Neural progenitor cell (in vitro differentiated cells): ENCODE measurements around the gene SLC35B1. TPM values are rescaled to one million over a fixed set of nuclear protein-coding genes. Genes with fewer than 3 reads are reported as not detected.

Source experiments
- DNase-seq: peaks from one replicate; pipeline ENCODE4 v3.0.0-alpha.2; 2016; ENCODE audit warnings: low spot score
- H2AFZ ChIP-seq: fragments of 200-600 bp; sonication (generic); replicated peaks from 2 replicates; pipeline ENCODE4 v1.6.1; 2016; ENCODE audit warnings: antibody characterized with exemption
- H3F3A ChIP-seq: fragments of 200-600 bp; sonication (generic); 2 replicates; pipeline ENCODE4 v1.6.1; 2016; ENCODE audit warnings: antibody characterized with exemption, low read depth
- H3K27ac ChIP-seq: fragments of 200-600 bp; sonication (generic); 2 replicates; pipeline ENCODE4 v1.5.1; 2016; ENCODE audit warnings: mild to moderate bottlenecking
- H3K27me3 ChIP-seq: fragments of 200-600 bp; sonication (generic); 2 replicates; pipeline ENCODE4 v1.6.1; 2016; ENCODE audit warnings: mild to moderate bottlenecking, moderate library complexity
- H3K36me3 ChIP-seq: fragments of 200-600 bp; sonication (generic); 2 replicates; pipeline ENCODE4 v1.5.1; 2016
- H3K4me1 ChIP-seq: fragments of 200-600 bp; sonication (generic); 2 replicates; pipeline ENCODE4 v1.6.1; 2016; ENCODE audit warnings: mixed run types
- H3K4me2 ChIP-seq: fragments of 200-600 bp; sonication (generic); 2 replicates; pipeline ENCODE4 v1.6.1; 2016
- H3K4me3 ChIP-seq: fragments of 200-600 bp; sonication (generic); 2 replicates; pipeline ENCODE4 v1.5.1; 2016
- H3K79me2 ChIP-seq: fragments of 200-600 bp; sonication (generic); 2 replicates; pipeline ENCODE4 v1.6.1; 2016; ENCODE audit warnings: low read depth
- H3K9ac ChIP-seq: fragments of 200-600 bp; sonication (generic); 2 replicates; pipeline ENCODE4 v1.6.1; 2016
- H3K9me3 ChIP-seq: fragments of 200-600 bp; sonication (generic); 2 replicates; pipeline ENCODE4 v1.5.1; 2016; ENCODE audit warnings: low read depth
- H4K20me1 ChIP-seq: fragments of 200-600 bp; sonication (generic); 2 replicates; pipeline ENCODE4 v1.6.1; 2016; ENCODE audit warnings: low read depth
- H3K27ac Mint-ChIP-seq: 3 replicates; pipeline ENCODE4 v1.8.0; 2021; ENCODE audit warnings: mixed read lengths
- H3K27me3 Mint-ChIP-seq: 2 replicates; pipeline ENCODE4 v1.8.0; 2022; ENCODE audit warnings: low read depth, mild to moderate bottlenecking, inconsistent platforms, moderate library complexity, mixed read lengths; ENCODE audit not compliant: insufficient read depth
- H3K36me3 Mint-ChIP-seq: 3 replicates; pipeline ENCODE4 v1.8.0; 2021; ENCODE audit warnings: mixed read lengths
- H3K4me1 Mint-ChIP-seq: 3 replicates; pipeline ENCODE4 v1.8.0; 2021; ENCODE audit warnings: mixed read lengths
- H3K4me3 Mint-ChIP-seq: 3 replicates; pipeline ENCODE4 v1.8.0; 2021; ENCODE audit warnings: mild to moderate bottlenecking, moderate library complexity, mixed read lengths
- H3K9me3 Mint-ChIP-seq: 3 replicates; pipeline ENCODE4 v1.8.0; 2020; ENCODE audit warnings: mixed read lengths
- CTCF ChIP-seq: fragments of 200-600 bp; sonication (generic); IDR thresholded peaks from 2 replicates; pipeline ENCODE4 v1.5.1; 2017; ENCODE audit warnings: antibody characterized with exemption, mild to moderate bottlenecking
- EZH2 ChIP-seq: fragments of 200-600 bp; sonication (generic); IDR thresholded peaks from 2 replicates; pipeline ENCODE4 v1.6.1; 2017; ENCODE audit warnings: antibody characterized with exemption, mild to moderate bottlenecking, moderate library complexity
- EZH2phosphoT487 ChIP-seq: fragments of 200-600 bp; sonication (generic); IDR thresholded peaks from 2 replicates; pipeline ENCODE4 v1.6.1; 2017; ENCODE audit warnings: antibody characterized with exemption
- total RNA-seq: library from RNA; depleted of rRNA; stranded (reverse); fragments of >200 nt; gene quantifications from 2 replicates; pipeline ENCODE4 v1.2.3, GENCODE V29; 2015; ENCODE audit warnings: low replicate concordance

The SLC35B1 gene
- total RNA-seq, 1 donor from 2014 or later: 52.7 TPM

GRCh38 chr17:49680314-49680713 is 27.4 kb downstream of the SLC35B1 start:
- Mint-ChIP-seq H3K4me1 (peaks cover 20% of the 10 kb centered on the region), H3K36me3 (peaks cover under 1% of the 10 kb centered on the region), H3K4me3 (no peak overlapping the region), H3K9me3 (peaks cover 3% of the 10 kb centered on the region), H3K27me3 (peaks cover 8% of the 10 kb centered on the region), H3K27ac (no peak overlapping the region)
- Histone ChIP-seq H3K36me3 (no peaks in the 10 kb centered on the region), H3F3A (peaks cover 28% of the 10 kb centered on the region), H3K4me3 (no peak overlapping the region), H4K20me1 (peaks cover 9% of the 10 kb centered on the region), H3K9me3 (no peaks in the 10 kb centered on the region), H3K9ac (no peak overlapping the region), H3K27me3 (no peaks in the 10 kb centered on the region), H3K27ac (no peak overlapping the region), H3K79me2 (peaks cover 20% of the 10 kb centered on the region), H2AFZ (no peak overlapping the region), H3K4me1 (peaks cover 25% of the 10 kb centered on the region), H3K4me2 (no peak overlapping the region)
- TF ChIP-seq CTCF (no peak), EZH2phosphoT487 (no peak), EZH2 (no peak)
- DNase-seq: no peak

- H3K4me3 ChIP-seq: peak within 1 kb of the TSS; percentile 67
- H3K36me3 ChIP-seq: no peaks in the 10 kb centered on the region
- peaks cover 25% of the 10 kb centered on the region for H3K4me1 ChIP-seq
- peaks cover 28% of the 10 kb centered on the region for H3F3A ChIP-seq
- H3K27ac ChIP-seq: peak within 1 kb of the TSS; percentile 74
- H3K4me1 Mint-ChIP-seq: peaks cover 27% of the 10 kb centered on the region
- H3K36me3 Mint-ChIP-seq: peaks cover 8% of the 10 kb centered on the region
- peaks cover 9% of the 10 kb centered on the region for H4K20me1 ChIP-seq
- H3K79me2 ChIP-seq: peaks cover 41% of the 10 kb centered on the region
- peak within 1 kb of the TSS; percentile 93 for H3K4me2 ChIP-seq
- peak within 1 kb of the TSS; percentile 38 for H2AFZ ChIP-seq
- no peaks in the 10 kb centered on the region for H3K27me3 ChIP-seq
- H3K27me3 Mint-ChIP-seq: peaks cover 8% of the 10 kb centered on the region
- TF ChIP-seq EZH2: no peak
- peak within 1 kb of the TSS; percentile 93 for H3K27ac Mint-ChIP-seq
- H3K4me3 Mint-ChIP-seq: peak within 1 kb of the TSS; percentile 95
- peak within 1 kb of the TSS; percentile 53 for H3K9ac ChIP-seq
- peak; percentile 99 for DNase-seq
- H3K9me3 Mint-ChIP-seq: peaks cover 3% of the 10 kb centered on the region
- H3K9me3 ChIP-seq: no peaks in the 10 kb centered on the region
These were observed 29.6 kb downstream of the SLC35B1 start, which contains the start of gene SPOP for GRCh38 chr17:49677933-49678847. Gene SPOP (minus strand): TSS chr17:49678097. CDS start chr17:49622810, 55,287 bp downstream.

GRCh38 chr17:49677134-49677932 is 30.4 kb downstream of the SLC35B1 start:
- Histone ChIP-seq H3K27me3 (no peaks in the 10 kb centered on the region), H3K36me3 (no peaks in the 10 kb centered on the region), H3K4me2 (peak overlapping the region; percentile 93), H3K4me3 (peak overlapping the region; percentile 67), H3K9me3 (no peaks in the 10 kb centered on the region), H2AFZ (peak overlapping the region; percentile 38), H3F3A (peaks cover 28% of the 10 kb centered on the region), H3K9ac (peak overlapping the region; percentile 53), H3K27ac (peak overlapping the region; percentile 74), H4K20me1 (peaks cover 9% of the 10 kb centered on the region), H3K79me2 (peaks cover 50% of the 10 kb centered on the region), H3K4me1 (peaks cover 25% of the 10 kb centered on the region)
- DNase-seq: peak; percentile 99
- Mint-ChIP-seq H3K9me3 (peaks cover 3% of the 10 kb centered on the region), H3K4me1 (peaks cover 27% of the 10 kb centered on the region), H3K27ac (peak overlapping the region; percentile 93), H3K4me3 (peak overlapping the region; percentile 95), H3K36me3 (peaks cover 11% of the 10 kb centered on the region), H3K27me3 (peaks cover 8% of the 10 kb centered on the region)
- no peak for TF ChIP-seq CTCF
- TF ChIP-seq EZH2: no peak
- TF ChIP-seq EZH2phosphoT487: no peak
